B cell (primary cell): ENCODE results near the gene RNF25. TPM values are rescaled to one million over a fixed set of nuclear protein-coding genes. Genes with fewer than 3 reads are reported as not detected.

Experiments
- ATAC-seq: fragments of 200-7000 bp; cut with Tn5 transposase; one replicate; pipeline ENCODE4 v1.10.0; 2021; ENCODE audit warnings: low read depth, mild to moderate bottlenecking, moderate number of reproducible peaks, moderate library complexity
- CTCF ChIA-PET: fragments of 350-600 bp; sonication (Branson Sonifier 250); formaldehyde crosslinking; loops from one replicate; lab custom pipeline; 2021; ENCODE audit warnings: antibody characterized with exemption, inconsistent platforms; lab: Charles Lee
- POLR2A ChIA-PET: fragments of 350-600 bp; sonication (Branson Sonifier 250); formaldehyde crosslinking; loops from one replicate; lab custom pipeline; 2021; ENCODE audit warnings: antibody characterized with exemption; lab: Charles Lee
- DNase-seq: peaks from one replicate; pipeline ENCODE4 v3.0.0; 2013
- H2AFZ ChIP-seq: 2 replicates; pipeline ENCODE4 v1.6.1; 2012; ENCODE audit warnings: mild to moderate bottlenecking, low read depth, low read length; ENCODE audit not compliant: insufficient read depth, poor library complexity, severe bottlenecking
- H3K27ac ChIP-seq, 2 donors: 1 replicate in 1 of 2; 2 replicates in 1 of 2; pipeline ENCODE4 v1.5.1; 2012 to 2013; ENCODE audit warnings: low read length in 2 of 2, mild to moderate bottlenecking in 2 of 2, moderate library complexity in 1 of 2
- H3K27me3 ChIP-seq, 4 experiments: fragments of 200-600 bp in 1 of 4; sonication (generic) in 1 of 4; replicated peaks in 1 of 4; 1 replicate in 2 of 4; 2 replicates in 2 of 4; pipeline versions ENCODE4 v1.6.1 to v1.7.0; 2013 to 2016; ENCODE audit warnings: low read length in 3 of 4, mild to moderate bottlenecking in 2 of 4, mixed read lengths in 1 of 4, moderate library complexity in 1 of 4; ENCODE audit not compliant: insufficient read depth in 4 of 4, control insufficient read depth in 3 of 4; ENCODE audit errors: control extremely low read depth in 1 of 4
- H3K36me3 ChIP-seq, 2 experiments: replicated peaks in 1 of 2; 1 replicate in 1 of 2; 2 replicates in 1 of 2; pipeline versions ENCODE4 v1.6.1 to v1.7.1; 2013; ENCODE audit warnings: low read length in 1 of 2; ENCODE audit not compliant: insufficient read depth in 2 of 2, control insufficient read depth in 1 of 2; ENCODE audit errors: control extremely low read depth in 1 of 2, extremely low read depth in 1 of 2
- H3K4me1 ChIP-seq, 2 donors: fragments of 200-600 bp in 1 of 2; sonication (generic) in 1 of 2; 1 replicate in 1 of 2; 2 replicates in 1 of 2; pipeline versions ENCODE4 v1.5.1 to v1.6.1; 2013 to 2017; ENCODE audit warnings: low read length in 2 of 2; ENCODE audit not compliant: control insufficient read depth in 2 of 2, insufficient read depth in 2 of 2
- H3K4me2 ChIP-seq: replicated peaks from 2 replicates; pipeline ENCODE3; 2012; ENCODE audit warnings: mild to moderate bottlenecking, low read depth, low read length; ENCODE audit not compliant: poor library complexity, severe bottlenecking
- H3K4me3 ChIP-seq, 5 experiments: fragments of 200-600 bp in 1 of 5; sonication (generic) in 1 of 5; 1 replicate in 3 of 5; 2 replicates in 2 of 5; pipeline versions ENCODE4 v1.5.1 to v1.7.0; 2011 to 2016; ENCODE audit warnings: low read length in 4 of 5, mild to moderate bottlenecking in 4 of 5, low read depth in 2 of 5, control low read depth in 1 of 5, moderate library complexity in 1 of 5; ENCODE audit not compliant: insufficient read depth in 1 of 5; ENCODE audit errors: control extremely low read depth in 1 of 5, extremely low read depth in 1 of 5
- H3K79me2 ChIP-seq: fragments of 200-600 bp; sonication (generic); one replicate; pipeline ENCODE4 v1.6.0; 2016; ENCODE audit warnings: low read length; ENCODE audit not compliant: control insufficient read depth, insufficient read depth
- H3K9ac ChIP-seq: fragments of 200-600 bp; sonication (generic); 2 replicates; pipeline ENCODE4 v1.6.1; 2017; ENCODE audit warnings: mild to moderate bottlenecking, low read length, moderate library complexity
- H3K9me3 ChIP-seq, 3 donors: one replicate each; pipeline versions ENCODE4 v1.6.1 to v1.7.1; 2013; ENCODE audit warnings: low read length in 2 of 3; ENCODE audit not compliant: control insufficient read depth in 2 of 3, insufficient read depth in 1 of 3; ENCODE audit errors: control extremely low read depth in 1 of 3
- H4K20me1 ChIP-seq: 2 replicates; pipeline ENCODE4 v1.6.0; 2012; ENCODE audit warnings: mild to moderate bottlenecking, low read length; ENCODE audit not compliant: insufficient read depth, control insufficient read depth, poor library complexity, severe bottlenecking
- H3K27ac Mint-ChIP-seq: one replicate; pipeline ENCODE4 v1.8.0; 2021; ENCODE audit warnings: mixed read lengths
- H3K27me3 Mint-ChIP-seq: one replicate; pipeline ENCODE4 v1.8.0; 2021; ENCODE audit warnings: mixed read lengths
- H3K4me1 Mint-ChIP-seq: one replicate; pipeline ENCODE4 v1.8.0; 2021; ENCODE audit warnings: mixed read lengths
- H3K4me3 Mint-ChIP-seq: one replicate; pipeline ENCODE4 v1.8.0; 2021; ENCODE audit warnings: mixed read lengths
- H3K9me3 Mint-ChIP-seq: one replicate; pipeline ENCODE4 v1.8.0; 2022; ENCODE audit warnings: mixed read lengths; ENCODE audit not compliant: insufficient read depth
- CTCF ChIP-seq: fragments of 200-600 bp; IDR thresholded peaks from one replicate; pipeline ENCODE4 v1.8.0; 2022; ENCODE audit warnings: antibody characterized with exemption, mild to moderate bottlenecking
- EZH2 ChIP-seq: IDR thresholded peaks from 2 replicates; pipeline ENCODE4 v1.6.1; 2012; ENCODE audit warnings: borderline replicate concordance, low read depth, mild to moderate bottlenecking, moderate library complexity, low read length; ENCODE audit not compliant: insufficient read depth, poor library complexity, severe bottlenecking
- WGBS: methylation state at CpG from one replicate; pipeline ENCODE4 v1.1.5; 2013; ENCODE audit warnings: missing lambda C conversion rate; ENCODE audit not compliant: insufficient coverage; 5-methylcytosine and 5-hydroxymethylcytosine counted together
- intact Hi-C: fragments of 100-400 bp; cut with micrococcal nuclease; formaldehyde crosslinking; loops from one replicate; pipeline ENCODE4 v1.10.0; 2022
- polyA plus RNA-seq: library from polyadenylated mRNA; depleted of rRNA; stranded (reverse); fragments of >200 nt; gene quantifications from 2 replicates; pipeline ENCODE4 v1.2.3, GENCODE V29; 2012
- total RNA-seq, 2 donors: library from RNA; stranded (reverse); fragments of 120-200 nt in 1 of 2; gene quantifications; 1 replicate in 1 of 2; 2 replicates in 1 of 2; pipeline versions ENCODE4 v1.2.3 to v1.2.4, GENCODE V29; 2013 to 2022

Gene RNF25
- total and polyA plus RNA-seq, 2 donors (not counting 1 experiment from before 2014, with no cell fraction given): 31.7 to 35.6 TPM

GRCh38 chr2:218664653-218665052 lies 7.1 kb downstream of the RNF25 start:
- WGBS: 100% methylated on average over 4 of the region's 7 CpGs
- CTCF ChIA-PET: interaction anchor here (0.6 kb wide), 1 partner anchor 14 kb away, joined by 4 read pairs; no protein-coding TSS in a partner anchor
- no peak for DNase-seq

GRCh38 chr2:218663901-218664300 lies 7.9 kb downstream of the RNF25 start:
- CTCF ChIA-PET: interaction anchor here (1.0 kb wide), 1 partner anchor 10 kb away, joined by 3 read pairs; no protein-coding TSS in a partner anchor
- ATAC-seq (no peak), DNase-seq (no peak)
- H3K4me3 Mint-ChIP-seq: no peak overlapping the region
- Histone ChIP-seq H3K4me2 (no peak overlapping the region), H3K9ac (no peak overlapping the region), H3K9me3 (no peaks in the 10 kb centered on the region), H3K27me3 (no peaks in the 10 kb centered on the region), H3K4me1 (peaks cover 6 to 8% of the 10 kb centered on the region in 2 donors), H3K79me2 (peaks cover 14% of the 10 kb centered on the region), H3K36me3 (peaks cover 3 to 65% of the 10 kb centered on the region in 2 experiments), H4K20me1 (no peaks in the 10 kb centered on the region), H2AFZ (no peak overlapping the region), H3K27ac (no peak overlapping the region), H3K4me3 (no peak overlapping the region)
- POLR2A ChIA-PET: no interaction called here
- H3K4me1 Mint-ChIP-seq: peaks cover 14% of the 10 kb centered on the region
- no peaks in the 10 kb centered on the region for H3K27me3 Mint-ChIP-seq
- H3K9me3 Mint-ChIP-seq: no peaks in the 10 kb centered on the region
- WGBS: 98% methylated on average over 15 of the region's 15 CpGs
- intact Hi-C loops: no loop called here
- TF ChIP-seq EZH2: no peak
- no peak for TF ChIP-seq CTCF
- no peak overlapping the region for H3K27ac Mint-ChIP-seq

More at GRCh38 chr2:218664653-218665052, 7.1 kb downstream of the RNF25 start:
- Histone ChIP-seq H2AFZ (no peak overlapping the region), H4K20me1 (no peaks in the 10 kb centered on the region), H3K79me2 (peaks cover 11% of the 10 kb centered on the region), H3K4me2 (no peak overlapping the region), H3K27ac (no peak overlapping the region), H3K4me1 (peaks cover 6% of the 10 kb centered on the region in 2 donors), H3K27me3 (no peaks in the 10 kb centered on the region), H3K9ac (no peak overlapping the region), H3K9me3 (no peaks in the 10 kb centered on the region), H3K36me3 (peaks cover 3 to 65% of the 10 kb centered on the region in 2 experiments), H3K4me3 (no peak overlapping the region)
- no peak for ATAC-seq
- Mint-ChIP-seq H3K4me3 (no peak overlapping the region), H3K9me3 (no peaks in the 10 kb centered on the region), H3K27ac (no peak overlapping the region), H3K27me3 (no peaks in the 10 kb centered on the region), H3K4me1 (peaks cover 11% of the 10 kb centered on the region)
- TF ChIP-seq CTCF: no peak
- intact Hi-C loops: no loop called here
- POLR2A ChIA-PET: no interaction called here
